Heart left ventricle (tissue), 13 donors: Measurements from ENCODE around the gene NINJ1.

ENCODE experiments used
- POLR2A ChIP-seq, 2 donors: fragments of 450-650 bp; IDR thresholded peaks; one replicate each; pipeline ENCODE4 v1.6.1; 2017; ENCODE audit warnings: antibody characterized with exemption in 2 of 2, mild to moderate bottlenecking in 2 of 2, moderate library complexity in 2 of 2
- TF ChIP-seq, protein P1 (sequence below), 12 donors: fragments of 200-600 bp; sonication (generic) in 4 of 12; IDR thresholded peaks; one replicate each; pipeline versions ENCODE4 v1.5.0 to v1.8.0; 2018 to 2022; ENCODE audit warnings: antibody characterized with exemption in 12 of 12, mild to moderate bottlenecking in 5 of 12
- donor health status: ischemic (EF 13 %, LVEDD 7.1; RV severe dilation, severe dysfunction).
- donor health status: DM: no; HTN: yes; CAD: no.
- donor health status: DM: no; HTN: no; CAD: no.
- donor health status: ischemic (EF 25% LVEDD 6.9; RV normal size, moderate dysfunction).
- donor health status: ischemic (EF 25% LVEDD 5.7; RV mildly dilated, moderate dysfunction).
- donor health status: ischemic (EF 35%, LVEDD 5.7; RV mildly dilated, moderate dysfunction).
- donor health status: nonischemic (EF 11% LVEDD 7.7; RV severe dilation, severe dysfunction).
- donor health status: DM: yes; HTN: yes; CAD: no.
- donor health status: PGD.
- donor health status: ischemic (EF 29% LVEDD 5.4; RV normal size, mild dysfunction).
- donor health status: nonischemic (EF 23%, LVEDD 6.1; RV moderate dilation, normal function).

DNA sequence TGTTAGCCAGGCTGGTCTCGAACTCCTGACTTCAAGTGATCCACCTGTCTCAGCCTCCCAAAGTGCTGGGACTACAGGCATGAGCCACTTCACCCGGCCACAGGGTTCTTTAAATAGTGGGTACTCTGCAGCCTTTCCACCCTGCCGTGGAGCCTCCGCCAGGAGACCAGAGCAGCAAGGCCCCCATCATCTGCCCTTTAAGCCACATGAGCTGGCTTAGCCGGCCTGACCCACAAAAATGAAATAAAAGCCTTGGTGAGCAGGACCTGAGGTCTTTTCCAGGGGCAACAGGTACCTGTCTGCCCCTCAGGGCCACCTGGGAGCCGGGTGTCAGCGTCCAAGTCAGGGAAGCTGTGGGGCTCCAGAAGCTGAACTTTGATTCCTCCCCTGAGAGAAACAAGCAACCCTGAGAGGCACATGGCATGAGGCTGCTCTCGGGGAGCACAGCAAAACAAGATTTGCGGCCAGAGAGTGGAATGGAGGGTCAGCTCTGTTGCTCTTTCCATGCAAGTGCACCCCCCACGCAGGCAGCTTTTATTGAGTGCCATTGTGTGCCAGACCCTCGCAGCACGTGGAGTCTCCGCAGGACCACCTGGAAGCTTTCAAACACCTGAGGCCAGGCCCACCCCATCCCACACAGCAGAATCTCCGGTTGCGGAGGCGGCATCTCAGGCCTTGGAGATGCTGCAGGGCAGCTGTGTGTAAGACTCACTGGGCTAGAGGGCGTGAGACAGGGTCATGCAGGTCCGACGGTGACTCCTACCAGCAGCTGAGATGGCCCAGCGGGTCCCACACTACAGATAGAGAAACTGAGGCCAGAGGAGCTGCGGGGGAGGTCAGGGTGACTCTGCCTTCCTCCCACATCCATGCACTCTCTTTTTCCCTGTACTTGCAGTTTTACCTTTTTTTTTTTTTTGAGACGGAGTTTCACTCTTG lies 45.1 kb upstream of the NINJ1 start:
- no peak for TF ChIP-seq POLR2A (IDR thresholded peaks at IDR 0.05)
- TF ChIP-seq, protein P1, sequence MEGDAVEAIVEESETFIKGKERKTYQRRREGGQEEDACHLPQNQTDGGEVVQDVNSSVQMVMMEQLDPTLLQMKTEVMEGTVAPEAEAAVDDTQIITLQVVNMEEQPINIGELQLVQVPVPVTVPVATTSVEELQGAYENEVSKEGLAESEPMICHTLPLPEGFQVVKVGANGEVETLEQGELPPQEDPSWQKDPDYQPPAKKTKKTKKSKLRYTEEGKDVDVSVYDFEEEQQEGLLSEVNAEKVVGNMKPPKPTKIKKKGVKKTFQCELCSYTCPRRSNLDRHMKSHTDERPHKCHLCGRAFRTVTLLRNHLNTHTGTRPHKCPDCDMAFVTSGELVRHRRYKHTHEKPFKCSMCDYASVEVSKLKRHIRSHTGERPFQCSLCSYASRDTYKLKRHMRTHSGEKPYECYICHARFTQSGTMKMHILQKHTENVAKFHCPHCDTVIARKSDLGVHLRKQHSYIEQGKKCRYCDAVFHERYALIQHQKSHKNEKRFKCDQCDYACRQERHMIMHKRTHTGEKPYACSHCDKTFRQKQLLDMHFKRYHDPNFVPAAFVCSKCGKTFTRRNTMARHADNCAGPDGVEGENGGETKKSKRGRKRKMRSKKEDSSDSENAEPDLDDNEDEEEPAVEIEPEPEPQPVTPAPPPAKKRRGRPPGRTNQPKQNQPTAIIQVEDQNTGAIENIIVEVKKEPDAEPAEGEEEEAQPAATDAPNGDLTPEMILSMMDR (IDR thresholded peaks at IDR 0.05), result no peak
